Caco-2 (cell line): Measurements from ENCODE around the gene GLYATL2. TPM values are rescaled to one million over a fixed set of nuclear protein-coding genes. Genes with fewer than 3 reads are reported as not detected.

Experiments used
- BruUV-seq: library from RNA; stranded (reverse); fragments of 400-500 nt; replicated peaks from 2 replicates; lab custom pipeline; 2021; lab: Mats Ljungman, UMichigan
- CTCF ChIA-PET: fragments of 300-600 bp; sonication (Branson Sonifier 250); formaldehyde crosslinking; loops from one replicate; lab custom pipeline; 2022; ENCODE audit warnings: antibody characterized with exemption; lab: Charles Lee
- POLR2A ChIA-PET: fragments of 300-600 bp; sonication (Branson Sonifier 250); formaldehyde crosslinking; loops from one replicate; lab custom pipeline; 2022; ENCODE audit warnings: antibody characterized with exemption; lab: Charles Lee
- DNase-seq, 2 experiments: peaks; one replicate each; pipeline versions ENCODE4 v3.0.0 to v3.0.0-alpha.2; 2020 to 2022
- H3K27me3 ChIP-seq: replicated peaks from 2 replicates; pipeline ENCODE4 v1.6.0; 2011; ENCODE audit warnings: low read length; ENCODE audit not compliant: control insufficient read depth, insufficient read depth
- H3K36me3 ChIP-seq: 2 replicates; pipeline ENCODE4 v1.5.1; 2011; ENCODE audit warnings: low read length; ENCODE audit not compliant: control insufficient read depth, insufficient read depth
- H3K4me1 ChIP-seq: fragments of 250-450 bp; sonication (Bioruptor Pico); 2 replicates; pipeline ENCODE4 v1.5.1; 2020; ENCODE audit warnings: mild to moderate bottlenecking
- H3K4me3 ChIP-seq: 2 replicates; pipeline ENCODE4 v1.5.1; 2011; ENCODE audit warnings: low read depth, mild to moderate bottlenecking, control low read depth, low read length
- H3K9me3 ChIP-seq: fragments of 250-450 bp; sonication (Bioruptor Pico); 2 replicates; pipeline ENCODE4 v1.5.1; 2020; ENCODE audit warnings: mild to moderate bottlenecking, moderate library complexity
- H3K27ac Mint-ChIP-seq: one replicate; pipeline ENCODE4 v1.8.0; 2022; ENCODE audit warnings: mixed read lengths; ENCODE audit not compliant: unreplicated experiment
- H3K27me3 Mint-ChIP-seq: one replicate; pipeline ENCODE4 v1.8.0; 2022; ENCODE audit warnings: mixed read lengths; ENCODE audit not compliant: insufficient read depth, unreplicated experiment
- H3K36me3 Mint-ChIP-seq: one replicate; pipeline ENCODE4 v1.8.0; 2022; ENCODE audit warnings: mild to moderate bottlenecking, mixed read lengths; ENCODE audit not compliant: insufficient read depth, unreplicated experiment
- H3K4me1 Mint-ChIP-seq: one replicate; pipeline ENCODE4 v1.8.0; 2022; ENCODE audit warnings: low read depth, mixed read lengths; ENCODE audit not compliant: unreplicated experiment
- H3K4me3 Mint-ChIP-seq: one replicate; pipeline ENCODE4 v1.8.0; 2022; ENCODE audit warnings: mild to moderate bottlenecking, moderate library complexity, mixed read lengths; ENCODE audit not compliant: unreplicated experiment
- H3K9me3 Mint-ChIP-seq: one replicate; pipeline ENCODE4 v1.8.0; 2022; ENCODE audit warnings: mixed read lengths; ENCODE audit not compliant: unreplicated experiment
- CTCF ChIP-seq, 2 experiments: fragments of 200-600 bp in 1 of 2; IDR thresholded peaks; 1 replicate in 1 of 2; 2 replicates in 1 of 2; pipeline versions ENCODE4 v1.5.1 to v1.8.0; 2011 to 2022; ENCODE audit warnings: antibody characterized with exemption in 1 of 2, control low read depth in 1 of 2, inconsistent platforms in 1 of 2, low read depth in 1 of 2, low read length in 1 of 2, mild to moderate bottlenecking in 1 of 2, moderate library complexity in 1 of 2; ENCODE audit not compliant: insufficient read depth in 1 of 2, severe bottlenecking in 1 of 2, unreplicated experiment in 1 of 2
- intact Hi-C: fragments of 100-400 bp; cut with micrococcal nuclease; formaldehyde crosslinking; loops from one replicate; pipeline ENCODE4 v1.10.0; 2022; ENCODE audit not compliant: unreplicated experiment
- total RNA-seq: library from RNA; stranded (reverse); gene quantifications from 2 replicates; pipeline ENCODE4 v1.2.3, GENCODE V29; 2022

The GLYATL2 gene
- total RNA-seq, 1 experiment from 2014 or later: not detected

GRCh38 chr11:58887452-58887851 is 42.9 kb upstream of the GLYATL2 start:
- DNase-seq: no peak
- H3K9me3 ChIP-seq: peaks cover 7% of the 10 kb centered on the region; the same call in 1 of the 2 replicates
- no peak overlapping the region for H3K4me3 Mint-ChIP-seq
- H3K27me3 Mint-ChIP-seq: no peaks in the 10 kb centered on the region
- no peaks in the 10 kb centered on the region for H3K36me3 Mint-ChIP-seq
- no peaks in the 10 kb centered on the region for H3K27me3 ChIP-seq
- ChIA-PET POLR2A (no interaction called here), CTCF (no interaction called here)
- H3K27ac Mint-ChIP-seq: no peak overlapping the region
- TF ChIP-seq CTCF (IDR thresholded peaks at IDR 0.05; ENCODE audit: insufficient read depth in 1 of 2, low read depth in 1 of 2, low read length in 1 of 2, severe bottlenecking in 1 of 2, unreplicated experiment in 1 of 2): no peak
- H3K9me3 Mint-ChIP-seq: peaks cover 10% of the 10 kb centered on the region
- no TSS peak for BruUV-seq
- H3K4me3 ChIP-seq: no peak overlapping the region
- H3K4me1 Mint-ChIP-seq: no peaks in the 10 kb centered on the region
- H3K36me3 ChIP-seq: no peaks in the 10 kb centered on the region
- intact Hi-C loops: no loop called here
- H3K4me1 ChIP-seq: no peaks in the 10 kb centered on the region

- peak overlapping the region; percentile 35 for H3K27ac Mint-ChIP-seq
- no TSS peak for BruUV-seq
- H3K4me1 Mint-ChIP-seq: peaks cover 8% of the 10 kb centered on the region
- H3K27me3 Mint-ChIP-seq: no peaks in the 10 kb centered on the region
- peaks cover 13% of the 10 kb centered on the region; the same call in 1 of the 2 replicates for H3K9me3 ChIP-seq
- no peaks in the 10 kb centered on the region for H3K36me3 ChIP-seq
- peaks cover 7% of the 10 kb centered on the region for H3K36me3 Mint-ChIP-seq
- TF ChIP-seq CTCF (IDR thresholded peaks at IDR 0.05; ENCODE audit: insufficient read depth in 1 of 2, low read depth in 1 of 2, low read length in 1 of 2, severe bottlenecking in 1 of 2, unreplicated experiment in 1 of 2): no peak
- intact Hi-C loops: no loop called here
- H3K4me3 Mint-ChIP-seq: peak overlapping the region; percentile 44
- peaks cover 19% of the 10 kb centered on the region for H3K9me3 Mint-ChIP-seq
- peaks cover 16% of the 10 kb centered on the region for H3K4me1 ChIP-seq
- POLR2A ChIA-PET: interaction anchor here (0.6 to 0.8 kb wide), 2 partner anchors 46 to 118 kb away, joined by 3 to 4 read pairs; no protein-coding TSS in a partner anchor
- CTCF ChIA-PET: interaction anchor here (0.6 to 1.1 kb wide), 3 partner anchors 91 to 317 kb away, joined by 3 read pairs; no protein-coding TSS in a partner anchor
- DNase-seq: peak in 1 of 2 experiments; percentile 57
- H3K27me3 ChIP-seq: no peaks in the 10 kb centered on the region
- H3K4me3 ChIP-seq: no peak overlapping the region
Measured at GRCh38 chr11:58880625-58881024, 36.1 kb upstream of the GLYATL2 start.

GRCh38 chr11:58880166-58880565 is 35.7 kb upstream of the GLYATL2 start:
- H3K36me3 Mint-ChIP-seq: peaks cover 7% of the 10 kb centered on the region
- H3K27me3 Mint-ChIP-seq: no peaks in the 10 kb centered on the region
- ChIA-PET CTCF (interaction anchor here (0.6 to 1.1 kb wide), 3 partner anchors 90 to 316 kb away, joined by 3 read pairs; no protein-coding TSS in a partner anchor), POLR2A (interaction anchor here (0.8 kb wide), 1 partner anchor 47 kb away, joined by 4 read pairs; no protein-coding TSS in a partner anchor)
- H3K9me3 Mint-ChIP-seq: peaks cover 21% of the 10 kb centered on the region
- H3K27ac Mint-ChIP-seq: peak overlapping the region; percentile 35
- peak overlapping the region; percentile 44 for H3K4me3 Mint-ChIP-seq
- no peak for DNase-seq
- intact Hi-C loops: no loop called here
- Histone ChIP-seq H3K9me3 (peaks cover 13% of the 10 kb centered on the region; the same call in 1 of the 2 replicates), H3K36me3 (no peaks in the 10 kb centered on the region), H3K4me1 (peaks cover 16% of the 10 kb centered on the region), H3K27me3 (no peaks in the 10 kb centered on the region), H3K4me3 (no peak overlapping the region)
- no TSS peak for BruUV-seq
- no peak for TF ChIP-seq CTCF (IDR thresholded peaks at IDR 0.05; ENCODE audit: insufficient read depth in 1 of 2, low read depth in 1 of 2, low read length in 1 of 2, severe bottlenecking in 1 of 2, unreplicated experiment in 1 of 2)
- peaks cover 8% of the 10 kb centered on the region for H3K4me1 Mint-ChIP-seq
